ENCODE results near the gene POLQ. TPM values are rescaled to one million over a fixed set of nuclear protein-coding genes. Genes with fewer than 3 reads are reported as not detected.

POLQ gene
- total and polyA plus RNA-seq, 7 donors = under 0.01 to 2.0 (median 0.46) TPM

- WGBS, 2 donors = 94 to 95% methylated on average over 5 of the region's 5 CpGs
- DNase-seq = no peak
- Histone ChIP-seq H3K9me3 (no peaks in the 10 kb centered on the region), H3K27me3 (no peaks in the 10 kb centered on the region), H3K36me3 (no peaks in the 10 kb centered on the region), H3K4me1 (no peaks in the 10 kb centered on the region), H3K4me3 (no peak overlapping the region), H3K27ac (no peak overlapping the region)
- TF ChIP-seq EP300 (IDR thresholded peaks at IDR 0.05) (no peak), POLR2AphosphoS5 (IDR thresholded peaks at IDR 0.05) (no peak), POLR2A (IDR thresholded peaks at IDR 0.05) (no peak), CTCF (IDR thresholded peaks at IDR 0.05) (no peak)
- intact Hi-C loops (cut with DNase I) = no loop called here
Observed at GRCh38 chr3:121493431-121493830, 52.4 kb downstream of the POLQ start.

- 94 to 95% methylated on average over 7 of the region's 7 CpGs for WGBS, 2 donors
Observed at GRCh38 chr3:121491683-121492320, 54.0 kb downstream of the POLQ start.

GRCh38 chr3:121490161-121490560 is 55.6 kb downstream of the POLQ start:
- Histone ChIP-seq H3K4me1 (no peaks in the 10 kb centered on the region), H3K36me3 (no peaks in the 10 kb centered on the region), H3K4me3 (no peak overlapping the region), H3K9me3 (no peaks in the 10 kb centered on the region), H3K27ac (no peak overlapping the region), H3K27me3 (no peaks in the 10 kb centered on the region)
- TF ChIP-seq CTCF (IDR thresholded peaks at IDR 0.05) (no peak), POLR2A (IDR thresholded peaks at IDR 0.05) (no peak), POLR2AphosphoS5 (IDR thresholded peaks at IDR 0.05) (no peak), EP300 (IDR thresholded peaks at IDR 0.05) (no peak)
- DNase-seq = no peak
- WGBS, 2 donors = 92 to 97% methylated on average over 6 of the region's 6 CpGs
- intact Hi-C loops (cut with DNase I) = no loop called here

More at GRCh38 chr3:121491683-121492320, 54.0 kb downstream of the POLQ start:
- DNase-seq = no peak
- Histone ChIP-seq H3K27me3 (no peaks in the 10 kb centered on the region), H3K4me3 (no peak overlapping the region), H3K27ac (no peak overlapping the region), H3K4me1 (no peaks in the 10 kb centered on the region), H3K9me3 (no peaks in the 10 kb centered on the region), H3K36me3 (no peaks in the 10 kb centered on the region)
- intact Hi-C loops (cut with DNase I) = no loop called here
- TF ChIP-seq EP300 (IDR thresholded peaks at IDR 0.05) (no peak), CTCF (IDR thresholded peaks at IDR 0.05) (no peak), POLR2AphosphoS5 (IDR thresholded peaks at IDR 0.05) (no peak), POLR2A (IDR thresholded peaks at IDR 0.05) (no peak)

GRCh38 chr3:121488628-121489027 is 57.2 kb downstream of the POLQ start:
- Histone ChIP-seq H3K9me3 (no peaks in the 10 kb centered on the region), H3K4me1 (no peaks in the 10 kb centered on the region), H3K36me3 (no peaks in the 10 kb centered on the region), H3K27ac (no peak overlapping the region), H3K27me3 (no peaks in the 10 kb centered on the region), H3K4me3 (no peak overlapping the region)
- DNase-seq = no peak
- intact Hi-C loops (cut with DNase I) = no loop called here
- TF ChIP-seq EP300 (IDR thresholded peaks at IDR 0.05) (no peak), POLR2AphosphoS5 (IDR thresholded peaks at IDR 0.05) (no peak), POLR2A (IDR thresholded peaks at IDR 0.05) (no peak), CTCF (IDR thresholded peaks at IDR 0.05) (no peak)
- 86 to 89% methylated on average over 2 of the region's 2 CpGs for WGBS, 2 donors

DNA sequence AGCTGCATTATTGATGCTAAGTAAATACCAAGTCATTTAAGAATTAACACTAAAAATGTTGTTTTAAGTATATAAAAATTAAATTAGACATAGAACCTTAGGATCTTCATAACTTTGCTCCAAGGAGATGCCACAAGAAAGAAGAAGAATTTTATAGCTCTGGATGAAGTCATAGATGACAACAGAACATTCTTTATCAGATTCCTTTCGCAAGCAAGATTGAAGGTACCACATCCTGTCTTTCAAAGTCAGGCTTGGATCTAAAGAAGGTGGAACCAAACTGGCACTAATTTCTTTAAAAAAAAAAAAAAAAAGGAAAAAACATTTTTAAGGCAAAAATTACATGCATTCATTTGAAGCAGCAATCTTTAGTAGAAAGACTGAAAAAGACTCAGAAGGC is 62.5 kb downstream of the POLQ start:
- Histone ChIP-seq H3K27ac (no peak overlapping the region), H3K4me3 (no peak overlapping the region), H3K36me3 (no peaks in the 10 kb centered on the region), H3K9me3 (no peaks in the 10 kb centered on the region), H3K27me3 (no peaks in the 10 kb centered on the region), H3K4me1 (no peaks in the 10 kb centered on the region)
- 88 to 96% methylated on average over 1 of the region's 1 CpG for WGBS, 2 donors
- no peak for DNase-seq
- intact Hi-C loops (cut with DNase I) = no loop called here
- TF ChIP-seq POLR2A (IDR thresholded peaks at IDR 0.05) (no peak), CTCF (IDR thresholded peaks at IDR 0.05) (no peak), EP300 (IDR thresholded peaks at IDR 0.05) (no peak), POLR2AphosphoS5 (IDR thresholded peaks at IDR 0.05) (no peak)
